Activated effector memory CD4-positive, alpha-beta T cell treated with anti-CD3 and anti-CD28 coated beads, Interleukin-2, amount 50 U/mL, for 16 hours (primary cell): ENCODE measurements around the gene KCNJ5.

ENCODE experiments used
- DNase-seq: peaks from one replicate; pipeline ENCODE4 v3.0.0-alpha.2; 2020

The KCNJ5 gene

GRCh38 chr11:128962896-128963295 lies 71.7 kb downstream of the KCNJ5 start:
- no peak for DNase-seq

GRCh38 chr11:128963744-128964325 lies 72.7 kb downstream of the KCNJ5 start:
- DNase-seq = no peak

- DNase-seq = no peak
These were observed 73.3 kb downstream of the KCNJ5 start for GRCh38 chr11:128964463-128964930.

GRCh38 chr11:128965485-128965884 lies 74.3 kb downstream of the KCNJ5 start:
- no peak for DNase-seq

- DNase-seq = no peak
These were observed 76.4 kb downstream of the KCNJ5 start for GRCh38 chr11:128967578-128967977.

- DNase-seq = no peak
These were observed 77.8 kb downstream of the KCNJ5 start for GRCh38 chr11:128968916-128969315.
